GM18507 (cell line): Measurements from ENCODE around the gene SERPINA4.
"Not testable (repeated sequence)": the region's sequence is repeated elsewhere in the genome, so short reads cannot be mapped to it uniquely, and the experiment has no call there.

Experiments
- DNase-seq: peaks from one replicate; pipeline ENCODE4 v3.0.0; 2011; ENCODE audit warnings: low read depth; ENCODE audit not compliant: insufficient read length; ENCODE audit errors: extremely low spot score
- FAIRE-seq: peaks from 2 replicates; lab custom pipeline; 2011; peaks lifted over from hg19 to GRCh38; lab: Jason Lieb, UNC

SERPINA4 gene

DNA sequence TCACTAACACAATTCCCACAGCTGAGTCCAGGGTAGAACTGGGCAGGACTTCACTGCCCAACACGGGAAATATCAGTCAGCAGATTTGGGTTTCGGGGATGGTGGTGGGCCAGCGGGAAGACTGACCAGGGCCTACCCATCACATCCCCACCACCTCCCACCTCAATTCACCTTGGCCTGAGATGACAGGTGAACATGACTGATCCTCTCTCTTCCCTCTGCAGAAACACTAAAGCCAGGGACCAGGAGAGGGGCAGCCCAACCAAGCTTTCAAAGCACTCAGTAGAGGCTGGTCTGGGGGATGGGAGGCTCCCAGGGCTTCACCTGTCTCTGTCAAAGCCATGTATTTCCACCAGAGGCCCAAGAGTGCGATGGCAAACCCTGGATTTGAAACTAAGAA is 22.3 kb downstream of the SERPINA4 start:
- no peak for FAIRE-seq
- no peak for DNase-seq

GRCh38 chr14:94584591-94585280 is 23.5 kb downstream of the SERPINA4 start:
- FAIRE-seq (no peak), DNase-seq (no peak)

DNA sequence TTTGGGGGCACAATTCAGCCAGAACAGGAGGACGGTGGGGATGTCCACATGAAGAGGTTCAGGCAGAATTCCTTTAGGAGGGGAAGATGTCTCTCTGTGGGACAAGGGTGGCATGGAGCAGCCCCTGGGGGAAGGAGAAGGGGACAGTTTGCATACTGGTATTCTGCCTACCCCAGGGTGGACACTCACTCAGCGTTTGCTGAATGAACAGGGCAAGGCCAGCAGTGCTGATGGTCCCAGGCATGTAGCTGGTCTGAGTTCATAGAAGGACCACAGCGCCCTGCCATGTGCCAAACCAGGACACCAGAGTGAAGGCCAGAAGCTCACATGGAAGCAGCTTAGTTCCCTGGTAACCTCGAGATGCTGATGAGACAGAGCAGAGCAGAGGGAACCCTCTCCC is 25.4 kb downstream of the SERPINA4 start:
- DNase-seq (no peak), FAIRE-seq (no peak)

DNA sequence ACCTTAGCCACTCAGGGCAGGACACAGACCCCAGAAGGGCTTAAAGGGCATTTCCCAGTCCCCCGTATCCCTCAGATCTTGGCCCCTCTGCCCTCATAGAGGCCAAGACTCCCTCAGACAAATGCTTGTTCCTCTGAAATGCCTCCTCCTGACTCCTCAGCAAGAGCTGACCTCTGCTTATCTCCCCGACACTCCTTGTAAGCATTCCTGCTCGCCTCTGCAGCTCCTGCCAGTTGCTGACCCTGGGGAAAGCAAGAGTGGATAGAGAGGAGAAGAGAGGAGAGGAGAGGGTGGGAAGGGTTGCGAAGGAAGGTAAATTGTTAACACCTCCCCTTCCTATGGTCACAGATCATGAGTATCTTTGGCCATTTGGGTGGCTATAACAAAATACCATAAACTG is 27.1 kb downstream of the SERPINA4 start:
- FAIRE-seq (no peak), DNase-seq (no peak)

- DNase-seq (no peak), FAIRE-seq (no peak)
These were observed 29.8 kb downstream of the SERPINA4 start for GRCh38 chr14:94591073-94591472.

- DNase-seq (no peak), FAIRE-seq (no peak)
These were observed 30.6 kb downstream of the SERPINA4 start for GRCh38 chr14:94591871-94592270.

DNA sequence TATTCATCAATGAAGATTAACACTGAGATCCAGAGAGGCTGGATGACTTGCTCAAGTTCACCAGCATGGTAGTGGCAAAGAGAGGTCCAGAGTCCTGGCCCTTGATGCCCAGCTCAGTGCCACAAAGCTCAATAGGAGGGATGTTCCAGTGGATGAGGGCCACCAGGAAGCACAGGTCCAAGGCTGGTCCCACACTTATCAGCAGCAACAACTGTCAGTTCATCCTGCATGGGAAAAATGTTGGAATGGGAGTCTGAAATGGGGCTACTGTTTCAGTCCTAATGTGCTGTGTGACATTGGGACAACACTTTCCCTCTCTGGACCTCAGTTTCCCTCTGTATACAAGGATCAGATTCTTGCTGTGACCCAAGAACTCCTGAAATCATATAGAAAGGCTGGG is 31.2 kb downstream of the SERPINA4 start:
- no peak for DNase-seq
- no peak for FAIRE-seq

GRCh38 chr14:94593376-94593748 is 32.1 kb downstream of the SERPINA4 start:
- FAIRE-seq (no peak), DNase-seq (no peak)

- FAIRE-seq = no peak
- DNase-seq = no peak
These were observed 32.6 kb downstream of the SERPINA4 start for GRCh38 chr14:94593749-94594431.

- DNase-seq = no peak
- no peak for FAIRE-seq
These were observed 33.2 kb downstream of the SERPINA4 start for GRCh38 chr14:94594441-94594840.

DNA sequence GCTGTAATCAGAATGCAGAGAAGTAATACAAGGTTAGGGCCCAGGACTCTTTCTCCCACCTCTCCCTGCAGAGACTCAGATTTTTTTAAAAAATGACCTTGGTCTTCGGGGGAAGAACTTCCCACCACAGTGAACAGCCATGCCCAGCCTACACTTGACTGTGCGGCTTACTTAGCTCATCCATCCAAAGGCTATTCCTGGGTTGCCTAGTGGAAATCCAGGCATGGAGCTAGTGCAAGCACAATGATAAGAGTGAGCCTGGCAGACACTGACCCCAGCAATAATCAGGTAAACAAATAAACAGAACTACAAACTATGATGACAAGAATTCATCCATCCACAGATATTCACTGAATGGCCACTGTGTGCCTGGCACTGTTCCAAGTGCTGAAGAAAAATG is 34.7 kb downstream of the SERPINA4 start:
- DNase-seq (no peak), FAIRE-seq (no peak)

GRCh38 chr14:94596361-94596760 is 35.1 kb downstream of the SERPINA4 start:
- no peak for FAIRE-seq
- no peak for DNase-seq

DNA sequence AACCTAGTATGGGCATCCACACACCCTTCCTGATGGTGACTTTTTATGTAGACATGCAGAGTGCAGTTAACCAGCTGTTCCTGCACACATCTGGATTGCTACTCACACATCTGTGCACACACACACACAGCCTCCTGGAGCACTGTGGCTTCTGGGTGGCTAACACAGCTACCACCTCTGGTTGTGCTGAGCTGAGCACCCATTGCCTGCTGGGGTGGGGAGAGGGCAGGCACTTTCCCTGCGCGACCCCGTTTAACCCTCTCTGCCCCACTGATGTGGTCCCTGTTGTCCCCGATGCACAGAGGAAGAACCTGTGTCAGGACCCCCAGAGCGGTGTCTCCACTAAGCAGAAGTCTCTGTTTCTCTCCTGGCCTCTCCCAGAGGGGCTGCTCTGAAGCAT is 36.5 kb downstream of the SERPINA4 start:
- FAIRE-seq (no peak), DNase-seq (no peak)

GRCh38 chr14:94598506-94598815 is 37.2 kb downstream of the SERPINA4 start:
- DNase-seq = no peak
- FAIRE-seq = no peak

DNA sequence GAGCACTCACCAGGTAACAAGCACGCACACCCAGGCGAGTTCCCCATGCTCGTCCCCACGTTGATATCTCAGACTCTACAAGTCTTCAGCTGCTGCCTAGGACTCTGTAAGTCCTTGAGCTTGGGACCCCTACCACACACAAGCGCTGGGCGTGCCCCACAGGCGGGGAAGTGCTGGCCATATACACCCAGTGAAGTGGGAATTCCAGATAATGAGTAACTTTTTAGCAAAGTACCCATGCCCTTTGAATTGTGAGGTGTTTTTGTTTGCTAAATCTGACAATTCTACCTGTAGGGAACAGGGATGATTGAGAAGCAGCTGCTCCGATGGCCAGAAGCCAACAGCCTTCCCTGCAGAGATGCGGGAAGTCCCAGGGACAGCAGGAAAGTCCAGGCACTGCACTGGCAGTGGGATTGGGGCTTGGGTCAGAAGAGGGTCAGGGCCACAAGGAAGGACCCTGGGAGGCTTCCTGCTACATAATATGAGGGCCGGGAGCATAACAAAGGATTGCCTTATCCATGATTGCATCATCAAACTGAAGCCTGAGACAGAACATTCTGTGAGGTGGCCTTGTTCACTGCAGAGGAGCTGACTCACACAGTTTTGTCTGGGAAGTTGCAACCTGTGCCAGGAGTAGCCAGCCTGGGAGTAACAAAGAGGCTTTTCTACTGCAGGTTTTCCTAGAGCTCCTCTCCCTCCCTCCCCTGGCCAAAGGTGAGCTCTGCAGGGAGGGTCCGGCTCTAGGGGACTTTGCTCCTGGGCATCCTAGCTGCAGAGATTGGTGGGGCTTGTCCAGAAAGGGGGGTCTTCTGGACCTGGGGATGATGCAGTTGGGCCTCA is 37.8 kb downstream of the SERPINA4 start:
- no peak for DNase-seq
- no peak for FAIRE-seq

GRCh38 chr14:94599656-94600004 is 38.4 kb downstream of the SERPINA4 start:
- FAIRE-seq = no peak
- no peak for DNase-seq

- no peak for FAIRE-seq
- DNase-seq = no peak
These were observed 38.9 kb downstream of the SERPINA4 start for GRCh38 chr14:94600148-94600545.

- DNase-seq = no peak
- FAIRE-seq = no peak
These were observed 40.7 kb downstream of the SERPINA4 start for GRCh38 chr14:94601884-94602391.

DNA sequence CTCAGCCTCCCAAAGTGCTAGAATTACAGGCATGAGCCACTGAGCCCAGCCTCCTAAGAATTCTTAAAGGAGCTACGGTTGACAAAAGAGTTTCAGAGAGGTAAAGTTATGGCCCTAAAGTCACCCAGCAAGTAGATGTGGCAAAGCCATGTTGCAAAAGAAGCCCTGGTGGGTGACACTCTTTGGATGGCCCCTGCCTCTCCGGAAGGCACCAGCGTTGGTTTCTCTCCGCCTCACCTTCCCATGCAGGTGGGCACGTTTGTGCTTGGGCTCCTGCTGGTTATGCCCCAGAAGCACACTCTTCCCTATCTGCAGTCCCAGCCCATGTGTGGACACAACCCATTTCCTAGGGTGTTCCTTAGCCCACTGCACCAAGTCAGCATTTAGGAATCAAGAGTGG is 41.5 kb downstream of the SERPINA4 start:
- no peak for FAIRE-seq
- no peak for DNase-seq

DNA sequence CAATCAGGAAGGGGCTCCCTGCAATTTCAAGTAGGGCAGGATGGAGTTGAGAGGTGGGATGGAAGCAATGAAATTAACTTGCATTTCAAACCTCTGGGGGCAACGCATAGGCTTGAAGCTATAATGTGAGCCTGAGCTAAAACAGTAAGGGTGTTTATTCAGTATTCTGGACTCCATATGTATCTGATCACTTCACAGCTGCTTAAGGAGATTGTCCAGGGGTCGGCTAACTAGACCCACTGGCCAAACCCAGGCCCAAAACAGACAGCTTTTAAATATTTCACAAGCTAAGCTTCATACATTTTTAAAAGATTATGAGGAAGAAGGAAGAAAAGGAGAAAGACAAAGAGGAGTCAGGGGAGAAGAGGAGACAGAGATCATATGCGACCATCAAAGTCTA is 44.1 kb downstream of the SERPINA4 start:
- no peak for FAIRE-seq

DNA sequence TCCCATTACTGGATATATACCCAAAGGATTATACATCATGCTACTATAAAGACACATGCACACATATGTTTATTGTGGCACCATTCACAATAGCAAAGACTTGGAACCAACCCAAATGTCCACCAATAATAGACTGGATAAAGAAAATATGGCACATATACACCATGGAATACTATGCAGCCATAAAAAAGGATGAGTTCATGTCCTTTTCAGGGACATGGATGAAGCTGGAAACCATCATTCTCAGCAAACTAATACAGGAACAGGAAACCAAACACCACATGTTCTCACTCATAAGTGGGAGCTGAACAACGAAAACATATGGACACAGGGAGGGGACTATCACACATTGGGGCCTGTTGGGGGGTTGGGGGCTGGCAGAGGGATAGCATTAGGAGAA is 47.7 kb downstream of the SERPINA4 start:
- not testable (repeated sequence) for FAIRE-seq, DNase-seq

More for the DNA sequence above, 44.1 kb downstream of the SERPINA4 start:
- no peak for DNase-seq
